ENCODE results near the gene SIPA1L3.
"Not testable (repeated sequence)": the region's sequence is repeated elsewhere in the genome, so short reads cannot be mapped to it uniquely, and the experiment has no call there.

- TF ChIP-seq, protein P1, sequence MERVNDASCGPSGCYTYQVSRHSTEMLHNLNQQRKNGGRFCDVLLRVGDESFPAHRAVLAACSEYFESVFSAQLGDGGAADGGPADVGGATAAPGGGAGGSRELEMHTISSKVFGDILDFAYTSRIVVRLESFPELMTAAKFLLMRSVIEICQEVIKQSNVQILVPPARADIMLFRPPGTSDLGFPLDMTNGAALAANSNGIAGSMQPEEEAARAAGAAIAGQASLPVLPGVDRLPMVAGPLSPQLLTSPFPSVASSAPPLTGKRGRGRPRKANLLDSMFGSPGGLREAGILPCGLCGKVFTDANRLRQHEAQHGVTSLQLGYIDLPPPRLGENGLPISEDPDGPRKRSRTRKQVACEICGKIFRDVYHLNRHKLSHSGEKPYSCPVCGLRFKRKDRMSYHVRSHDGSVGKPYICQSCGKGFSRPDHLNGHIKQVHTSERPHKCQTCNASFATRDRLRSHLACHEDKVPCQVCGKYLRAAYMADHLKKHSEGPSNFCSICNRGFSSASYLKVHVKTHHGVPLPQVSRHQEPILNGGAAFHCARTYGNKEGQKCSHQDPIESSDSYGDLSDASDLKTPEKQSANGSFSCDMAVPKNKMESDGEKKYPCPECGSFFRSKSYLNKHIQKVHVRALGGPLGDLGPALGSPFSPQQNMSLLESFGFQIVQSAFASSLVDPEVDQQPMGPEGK (CRISPR knock-in tag; IDR thresholded peaks at IDR 0.05; ENCODE audit: borderline replicate concordance), result not testable (repeated sequence)
- not testable (repeated sequence) for TF ChIP-seq ZNF70 (CRISPR knock-in tag; IDR thresholded peaks at IDR 0.05)
Measured at GRCh38 chr19:38224863-38225218, 317.8 kb downstream of the SIPA1L3 start.
